ENCODE data around the gene CT47B1. TPM values are rescaled to one million over a fixed set of nuclear protein-coding genes. Genes with fewer than 3 reads are reported as not detected.
A peak's percentile ranks its signal among the peaks of the same experiment; 100 is the strongest.

The CT47B1 gene
- total RNA-seq, 1 experiment from 2014 or later, result not detected

DNA sequence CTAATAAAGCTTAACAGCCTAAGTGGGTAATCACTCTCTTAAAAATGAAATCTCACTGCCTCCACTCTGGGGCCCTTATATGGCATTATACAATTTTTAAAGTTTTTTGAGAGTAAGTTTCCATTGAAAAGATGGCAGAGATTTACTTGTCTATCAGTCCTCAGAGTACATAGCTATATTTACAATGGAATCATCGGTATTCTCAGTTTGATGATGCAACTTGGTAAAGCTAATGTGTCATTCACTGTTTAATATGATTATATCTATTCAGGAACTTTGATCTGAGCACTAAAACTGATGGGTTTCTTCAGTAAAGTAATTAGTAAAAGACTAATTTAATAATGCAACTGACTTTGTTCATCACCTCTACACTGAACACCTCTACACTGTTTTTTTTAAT, 51.6 kb downstream of the CT47B1 start:
- H2AFZ ChIP-seq, result no peak overlapping the region
- H3F3A ChIP-seq (ENCODE audit: insufficient read depth, low read depth), result no peaks in the 10 kb centered on the region
- peak in 1 of 2 experiments; percentile 40 for DNase-seq
- ChIA-PET POLR2A (ENCODE audit: unreplicated experiment) (no interaction called here), CTCF (no interaction called here)
- H3K9me2 ChIP-seq (ENCODE audit: insufficient read depth), result no peaks in the 10 kb centered on the region
- H3K9me3 ChIP-seq (ENCODE audit: insufficient read depth, low read depth), result no peaks in the 10 kb centered on the region
- H3K36me3 ChIP-seq (ENCODE audit: low read depth), result no peaks in the 10 kb centered on the region
- H3K4me1 ChIP-seq (replicated peaks; ENCODE audit: insufficient read depth), result peaks cover 12% of the 10 kb centered on the region; the same call in 1 of the 2 replicates
- intact Hi-C loops (cut with micrococcal nuclease; ENCODE audit: unreplicated experiment), result no loop called here
- no peaks in the 10 kb centered on the region for H3K27me3 ChIP-seq (ENCODE audit: insufficient read depth, low read depth)
- H3K4me2 ChIP-seq, result peak overlapping the region; percentile 34; the same call in 1 of the 2 replicates
- H3K79me2 ChIP-seq (ENCODE audit: low read depth), result no peaks in the 10 kb centered on the region
- BruUV-seq (replicated peaks), result no TSS peak
- H3K4me3 ChIP-seq, result no peak overlapping the region
- H3K27ac ChIP-seq, result no peak overlapping the region
- TF ChIP-seq CTCF (conservative IDR thresholded peaks at IDR 0.05) (no peak), EZH2 (IDR thresholded peaks at IDR 0.05; ENCODE audit: low read depth) (no peak)
- H4K20me1 ChIP-seq (ENCODE audit: insufficient read depth), result no peaks in the 10 kb centered on the region

DNA sequence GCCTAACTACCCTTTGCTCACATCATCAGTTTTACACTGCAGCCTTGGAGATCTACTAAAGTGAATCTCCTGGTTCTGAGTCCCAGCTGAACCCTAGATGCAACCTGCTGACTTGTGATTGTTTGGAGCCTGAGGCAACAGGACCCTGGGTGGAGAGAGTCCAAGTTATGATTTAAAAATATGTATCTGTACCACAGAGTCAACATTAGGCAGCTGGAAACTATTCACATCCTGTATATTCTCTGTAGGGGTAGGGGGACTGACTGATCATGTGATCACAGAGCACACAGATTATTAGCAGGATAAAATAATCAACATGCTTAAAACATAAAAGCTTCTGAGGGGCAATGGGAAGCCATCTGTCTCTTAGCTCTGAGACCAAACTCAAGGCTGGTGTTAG, 52.1 kb downstream of the CT47B1 start:
- no peaks in the 10 kb centered on the region for H3F3A ChIP-seq (ENCODE audit: insufficient read depth, low read depth)
- no peaks in the 10 kb centered on the region for H3K27me3 ChIP-seq (ENCODE audit: insufficient read depth, low read depth)
- BruUV-seq (replicated peaks), result no TSS peak
- no peaks in the 10 kb centered on the region for H3K9me2 ChIP-seq (ENCODE audit: insufficient read depth)
- no peak overlapping the region for H2AFZ ChIP-seq
- H3K4me3 ChIP-seq, result no peak overlapping the region
- ChIA-PET POLR2A (ENCODE audit: unreplicated experiment) (no interaction called here), CTCF (no interaction called here)
- no peaks in the 10 kb centered on the region for H3K36me3 ChIP-seq (ENCODE audit: low read depth)
- TF ChIP-seq EZH2 (IDR thresholded peaks at IDR 0.05; ENCODE audit: low read depth) (no peak), CTCF (conservative IDR thresholded peaks at IDR 0.05) (no peak)
- H3K79me2 ChIP-seq (ENCODE audit: low read depth), result no peaks in the 10 kb centered on the region
- H4K20me1 ChIP-seq (ENCODE audit: insufficient read depth), result no peaks in the 10 kb centered on the region
- peaks cover 12% of the 10 kb centered on the region; the same call in 1 of the 2 replicates for H3K4me1 ChIP-seq (replicated peaks; ENCODE audit: insufficient read depth)
- H3K9me3 ChIP-seq (ENCODE audit: insufficient read depth, low read depth), result no peaks in the 10 kb centered on the region
- peak overlapping the region; percentile 34; the same call in 1 of the 2 replicates for H3K4me2 ChIP-seq
- intact Hi-C loops (cut with micrococcal nuclease; ENCODE audit: unreplicated experiment), result no loop called here
- DNase-seq, result no peak
- no peak overlapping the region for H3K27ac ChIP-seq

Other genes with a start within 250 kb of the CT47B1 start
- gene C1GALT1C1, start 245.8 kb downstream of the CT47B1 start, total RNA-seq (2021), result 32.7 and 38.4 TPM in 2 replicates
- not detected in 2 replicates for gene CT47A11, start 61.3 kb upstream of the CT47B1 start, total RNA-seq (2021)
- gene CT47A10, start 66.2 kb upstream of the CT47B1 start, total RNA-seq (2021), result not detected in 2 replicates
- not detected in 2 replicates for gene CT47A9, start 71.0 kb upstream of the CT47B1 start, total RNA-seq (2021)
- not detected in 2 replicates for gene CT47A8, start 75.9 kb upstream of the CT47B1 start, total RNA-seq (2021)
- gene CT47A7, start 80.7 kb upstream of the CT47B1 start, total RNA-seq (2021), result not detected in 2 replicates
- not detected in 2 replicates for gene CT47A6, start 85.6 kb upstream of the CT47B1 start, total RNA-seq (2021)
- gene CT47A5, start 90.5 kb upstream of the CT47B1 start, total RNA-seq (2021), result not detected in 2 replicates
- gene CT47A4, start 95.3 kb upstream of the CT47B1 start, total RNA-seq (2021), result not detected in 2 replicates
- gene CT47A3, start 100.2 kb upstream of the CT47B1 start, total RNA-seq (2021), result not detected in 2 replicates
- not detected in 2 replicates for gene CT47A2, start 105.1 kb upstream of the CT47B1 start, total RNA-seq (2021)
- not detected in 2 replicates for gene CT47A1, start 109.9 kb upstream of the CT47B1 start, total RNA-seq (2021)
- 0.30 TPM in 1 of 2 replicates, not detected in the other for gene GLUD2, start 171.7 kb upstream of the CT47B1 start, total RNA-seq (2021)

All from PC-9 (cell line).